ENCODE measurements around the gene VCAM1. TPM values are rescaled to one million over a fixed set of nuclear protein-coding genes. Genes with fewer than 3 reads are reported as not detected.

Gene VCAM1
- total RNA-seq, 3 donors from 2014 or later: 8.5 to 12.3 (median 10.4) TPM

- H3K36me3 ChIP-seq: no peaks in the 10 kb centered on the region
- H3K9me3 ChIP-seq: no peaks in the 10 kb centered on the region
- H3K4me1 ChIP-seq: no peaks in the 10 kb centered on the region
Observed at GRCh38 chr1:100786870-100787269, 67.3 kb downstream of the VCAM1 start.

More at GRCh38 chr1:100786870-100787269, 67.3 kb downstream of the VCAM1 start:
- Histone ChIP-seq H3K27ac (no peak overlapping the region), H3K4me3 (no peak overlapping the region), H3K27me3 (no peaks in the 10 kb centered on the region)
- intact Hi-C loops (cut with DNase I; ENCODE audit: low total_unique reads): no loop called here
- DNase-seq (ENCODE audit: low spot score in 2 of 2): no peak
- TF ChIP-seq POLR2A (IDR thresholded peaks at IDR 0.05) (no peak), POLR2AphosphoS5 (IDR thresholded peaks at IDR 0.05) (no peak), CTCF (IDR thresholded peaks at IDR 0.05) (no peak)

Other genes starting within 250 kb of the VCAM1 start
- gene GPR88, start 181.6 kb upstream of the VCAM1 start, total RNA-seq: under 1 TPM; 0.16 to 0.44 (median 0.33) TPM
- gene EXTL2, start 175.1 kb downstream of the VCAM1 start, total RNA-seq: 10 to 100 TPM in 2 of 3 donors, 1 to 10 TPM in 1; 8.3 to 17.0 (median 15.4) TPM
- 10 to 100 TPM; 19.5 to 33.8 (median 25.9) TPM for gene SLC30A7, start 176.3 kb downstream of the VCAM1 start, total RNA-seq

Measured in breast epithelium (tissue), 4 donors.